Measurements from ENCODE around the gene RUBCNL. TPM values are rescaled to one million over a fixed set of nuclear protein-coding genes. Genes with fewer than 3 reads are reported as not detected.
A peak's percentile ranks its signal among the peaks of the same experiment; 100 is the strongest.
"Not testable (repeated sequence)": the region's sequence is repeated elsewhere in the genome, so short reads cannot be mapped to it uniquely, and the experiment has no call there.

Gene RUBCNL, protein sequence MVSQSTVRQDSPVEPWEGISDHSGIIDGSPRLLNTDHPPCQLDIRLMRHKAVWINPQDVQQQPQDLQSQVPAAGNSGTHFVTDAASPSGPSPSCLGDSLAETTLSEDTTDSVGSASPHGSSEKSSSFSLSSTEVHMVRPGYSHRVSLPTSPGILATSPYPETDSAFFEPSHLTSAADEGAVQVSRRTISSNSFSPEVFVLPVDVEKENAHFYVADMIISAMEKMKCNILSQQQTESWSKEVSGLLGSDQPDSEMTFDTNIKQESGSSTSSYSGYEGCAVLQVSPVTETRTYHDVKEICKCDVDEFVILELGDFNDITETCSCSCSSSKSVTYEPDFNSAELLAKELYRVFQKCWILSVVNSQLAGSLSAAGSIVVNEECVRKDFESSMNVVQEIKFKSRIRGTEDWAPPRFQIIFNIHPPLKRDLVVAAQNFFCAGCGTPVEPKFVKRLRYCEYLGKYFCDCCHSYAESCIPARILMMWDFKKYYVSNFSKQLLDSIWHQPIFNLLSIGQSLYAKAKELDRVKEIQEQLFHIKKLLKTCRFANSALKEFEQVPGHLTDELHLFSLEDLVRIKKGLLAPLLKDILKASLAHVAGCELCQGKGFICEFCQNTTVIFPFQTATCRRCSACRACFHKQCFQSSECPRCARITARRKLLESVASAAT
- total RNA-seq: 1.6 TPM

DNA sequence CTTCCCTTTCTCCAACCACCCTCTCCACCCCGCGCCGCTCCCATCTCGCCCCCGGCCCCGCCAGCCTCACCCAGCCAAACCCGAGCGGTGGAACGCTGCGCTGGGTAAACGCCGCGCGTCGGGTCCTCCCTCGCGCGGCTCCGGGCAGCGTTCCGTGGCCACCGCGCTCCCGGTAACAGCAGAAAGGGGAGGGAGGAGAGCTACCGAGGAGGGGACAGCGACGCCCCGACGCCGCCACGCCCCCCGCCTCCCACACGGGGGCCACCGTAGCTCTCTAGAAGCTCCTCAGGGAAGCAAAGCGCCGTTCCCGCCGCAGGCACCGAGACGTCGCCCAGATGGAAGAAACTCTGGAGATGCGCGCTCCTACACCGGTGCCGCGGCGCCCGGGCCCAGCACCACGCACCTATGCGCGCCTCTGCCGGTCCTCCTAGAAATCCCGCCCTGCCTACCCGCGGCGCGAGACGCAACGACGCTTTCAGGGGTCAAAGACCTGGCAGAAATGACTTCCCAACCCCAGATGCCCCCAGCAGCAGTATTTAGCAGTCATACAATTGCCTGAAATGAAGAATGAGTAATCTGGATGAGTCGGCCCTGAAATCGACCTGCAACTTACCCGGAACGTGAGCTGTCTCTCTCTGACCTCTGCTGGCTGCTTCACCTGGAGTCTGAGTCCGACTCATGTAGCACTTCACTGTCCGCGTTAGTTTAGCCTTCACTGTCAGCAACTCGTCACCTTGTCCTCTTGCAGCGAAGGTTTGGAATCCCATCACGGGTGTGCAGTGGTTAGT lies at the start of gene RUBCNL:
Gene RUBCNL (minus strand): TSS at position 189 of the 788 bp plus-strand sequence. CDS start 14,777 bp downstream, outside the sequence.
- DNase-seq (ENCODE audit: low read depth in 2 of 3, low spot score in 2 of 3): peak in 1 of 3 donors; percentile 18

DNA sequence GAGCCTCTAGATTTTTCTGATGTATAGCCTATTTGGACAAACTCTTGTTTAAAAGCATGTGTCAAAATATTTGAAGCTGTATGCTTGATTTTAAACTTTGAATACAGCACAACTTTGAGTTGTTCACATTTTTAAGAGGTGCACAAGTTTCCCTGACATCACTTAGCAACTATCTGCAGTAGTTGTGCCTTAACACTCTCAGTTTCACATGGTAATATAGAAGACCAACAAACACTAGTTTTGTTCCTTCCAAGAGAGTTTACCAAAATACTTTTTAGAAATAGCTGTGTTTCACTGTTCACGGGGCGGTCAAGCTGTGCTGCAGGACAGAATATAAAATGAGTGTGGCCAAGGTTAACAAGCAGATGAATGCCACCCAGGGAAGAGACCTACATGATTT lies 42.5 kb upstream of the RUBCNL start:
- not testable (repeated sequence) for DNase-seq (ENCODE audit: low read depth in 2 of 3, low spot score in 2 of 3)

DNA sequence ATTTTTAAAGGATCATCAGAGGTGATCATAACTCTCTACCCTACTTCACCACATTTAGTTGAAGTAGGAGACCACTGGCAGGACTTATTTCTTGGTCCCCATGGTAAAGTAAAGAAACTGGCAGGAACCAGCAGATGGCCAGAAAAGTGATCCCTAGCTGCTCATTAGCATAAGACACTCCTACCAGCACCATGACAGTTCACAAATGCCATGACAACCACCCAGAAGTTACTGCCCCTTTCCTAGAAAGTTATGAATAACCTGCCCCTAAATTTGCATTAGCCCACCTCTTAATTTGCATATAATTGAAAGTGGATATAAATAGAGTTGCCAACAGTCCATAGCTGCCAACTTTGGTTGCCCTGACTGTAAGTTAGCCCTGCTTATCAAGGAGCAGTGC lies 18.4 kb upstream of the RUBCNL start:
- peak in 1 of 3 donors; percentile 41 for DNase-seq (ENCODE audit: low read depth in 2 of 3, low spot score in 2 of 3)

DNA sequence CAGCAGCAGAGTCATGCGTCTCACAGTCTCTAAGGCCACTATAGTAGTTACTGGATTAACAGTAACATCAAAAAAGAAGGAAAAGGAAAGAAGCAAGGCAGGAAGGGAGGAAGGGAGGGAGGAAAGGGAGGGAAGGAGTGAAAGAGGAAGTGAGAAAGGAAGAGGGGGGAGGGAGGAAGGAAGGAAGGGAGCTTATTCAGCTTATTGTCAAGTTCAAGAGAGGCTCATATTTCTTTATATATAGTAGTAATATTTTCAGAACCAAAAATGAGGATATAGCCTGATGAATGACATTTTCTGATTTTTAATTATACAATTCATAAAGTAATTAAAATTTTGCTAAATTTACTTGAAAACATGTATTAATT lies 17.7 kb upstream of the RUBCNL start:
- no peak for DNase-seq (ENCODE audit: low read depth in 2 of 3, low spot score in 2 of 3)

DNA sequence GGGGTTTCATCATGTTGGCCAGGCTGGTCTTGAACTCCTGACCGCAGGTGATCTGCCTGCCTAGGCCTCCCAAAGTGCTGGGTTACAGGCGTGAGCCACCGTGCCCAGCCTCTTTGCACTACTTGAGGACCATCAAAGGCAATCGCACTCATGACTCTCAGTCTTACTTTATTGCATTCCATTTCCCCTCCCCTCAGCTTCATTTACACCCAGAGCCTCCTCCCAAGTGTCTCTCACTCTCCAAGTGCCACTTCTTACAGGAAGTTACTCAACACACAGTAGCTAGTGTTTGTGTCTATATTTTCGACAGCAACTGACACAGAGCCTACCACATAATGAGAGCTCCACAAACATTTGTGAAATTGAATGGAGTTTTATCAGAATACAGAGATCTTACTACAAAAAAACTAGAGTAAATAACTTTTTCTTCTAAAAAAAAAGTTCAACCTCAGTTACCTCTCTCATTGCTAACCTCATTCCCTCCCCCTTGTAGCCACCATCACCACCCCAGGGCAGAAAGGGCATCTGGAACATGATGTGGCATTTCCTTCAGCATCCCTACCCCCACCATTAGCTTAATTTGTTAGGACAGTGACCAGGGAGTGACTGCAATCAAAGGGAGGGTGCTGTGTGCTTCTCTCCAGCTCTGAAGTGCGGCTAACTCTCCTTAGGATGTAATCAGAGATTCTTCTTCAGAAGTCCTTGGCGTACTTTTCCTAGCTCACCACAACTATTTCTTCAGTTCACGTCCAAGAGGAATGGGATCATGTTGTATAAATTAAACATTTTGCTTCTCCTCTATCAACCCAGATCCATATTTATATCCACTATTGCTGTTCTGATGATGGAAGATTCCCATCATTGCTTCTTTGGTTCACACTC lies 17.0 kb upstream of the RUBCNL start:
- DNase-seq (ENCODE audit: low read depth in 2 of 3, low spot score in 2 of 3): peak in 1 of 3 donors; percentile 20

DNA sequence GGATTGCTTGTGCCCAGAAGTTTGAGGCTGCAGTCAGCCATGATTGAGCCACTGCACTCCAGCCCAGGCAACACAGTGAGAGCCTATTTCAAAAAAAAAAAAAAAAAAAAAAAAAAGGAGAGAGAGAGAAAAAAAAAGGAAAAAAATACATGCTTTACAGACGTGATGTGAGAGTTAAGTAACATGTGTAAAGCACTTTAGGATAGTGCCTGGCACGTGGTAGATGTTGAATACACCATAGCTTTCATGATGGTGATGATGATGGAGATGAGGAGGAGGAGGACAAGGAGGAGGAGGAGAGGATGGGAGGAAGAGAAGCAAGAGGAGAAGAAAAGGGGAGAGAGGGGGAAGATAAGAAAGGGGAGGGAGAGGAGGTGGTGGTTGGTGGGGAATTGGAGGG lies 15.1 kb upstream of the RUBCNL start:
- DNase-seq (ENCODE audit: low read depth in 2 of 3, low spot score in 2 of 3): no peak

DNA sequence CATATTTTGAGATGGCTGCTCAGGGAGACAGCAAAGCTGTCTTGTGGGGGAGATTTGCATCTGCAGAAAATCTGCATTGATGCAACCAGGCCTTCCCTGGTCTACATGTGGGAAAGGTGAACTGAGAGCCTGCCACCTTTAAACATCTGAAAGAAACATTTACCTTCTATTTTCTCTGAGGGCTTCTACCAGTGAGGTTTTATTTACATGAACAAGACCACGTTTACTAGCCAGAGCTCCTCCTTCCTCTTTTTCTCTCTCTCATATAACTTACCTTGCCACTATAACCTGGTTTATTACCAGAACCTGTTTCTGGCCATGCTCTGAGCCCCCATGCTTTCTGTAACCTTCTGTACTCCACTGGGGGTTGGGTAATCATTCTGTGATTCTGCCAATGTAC lies 14.4 kb upstream of the RUBCNL start:
- DNase-seq (ENCODE audit: low read depth in 2 of 3, low spot score in 2 of 3): peak in 1 of 3 donors; percentile 26

DNA sequence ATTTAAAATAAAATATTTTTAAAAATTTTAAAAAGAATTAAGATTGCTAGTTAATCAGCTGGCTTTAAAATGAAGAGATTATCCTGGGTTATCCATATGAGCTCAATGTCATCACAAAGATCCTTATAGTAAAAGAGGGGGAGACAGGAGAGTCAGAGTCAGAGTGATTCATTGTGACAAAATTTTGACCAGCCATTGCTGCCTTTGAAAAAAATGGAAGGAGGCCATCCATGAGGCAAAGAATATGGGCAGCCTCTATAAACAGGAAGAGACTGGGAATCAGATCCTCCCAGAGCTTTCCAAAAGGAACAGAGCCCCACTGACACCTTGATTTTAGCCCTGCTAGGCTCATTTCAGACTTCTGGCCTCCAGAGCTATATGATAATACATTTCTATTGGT lies 9.3 kb upstream of the RUBCNL start:
- DNase-seq (ENCODE audit: low read depth in 2 of 3, low spot score in 2 of 3): no peak

DNA sequence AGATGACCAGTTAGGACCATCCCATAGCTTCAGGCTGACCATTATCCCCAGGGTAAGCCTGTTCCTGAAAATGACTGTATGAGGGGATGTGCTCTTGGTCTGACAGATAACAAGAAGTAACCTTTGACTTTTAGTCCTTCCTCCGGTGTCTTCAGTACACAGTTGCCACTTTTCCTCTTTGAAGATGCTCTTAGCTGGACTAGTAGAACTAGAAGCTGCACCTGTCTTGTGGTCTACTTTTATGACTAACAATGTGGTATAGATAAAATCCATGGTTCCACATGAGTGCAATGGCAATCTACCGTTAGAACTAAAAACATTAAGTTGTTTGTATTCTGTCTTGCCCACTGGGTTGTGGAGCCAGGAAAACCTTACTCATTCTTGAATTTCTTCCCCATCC lies 5.9 kb upstream of the RUBCNL start:
- DNase-seq (ENCODE audit: low read depth in 2 of 3, low spot score in 2 of 3): no peak

DNA sequence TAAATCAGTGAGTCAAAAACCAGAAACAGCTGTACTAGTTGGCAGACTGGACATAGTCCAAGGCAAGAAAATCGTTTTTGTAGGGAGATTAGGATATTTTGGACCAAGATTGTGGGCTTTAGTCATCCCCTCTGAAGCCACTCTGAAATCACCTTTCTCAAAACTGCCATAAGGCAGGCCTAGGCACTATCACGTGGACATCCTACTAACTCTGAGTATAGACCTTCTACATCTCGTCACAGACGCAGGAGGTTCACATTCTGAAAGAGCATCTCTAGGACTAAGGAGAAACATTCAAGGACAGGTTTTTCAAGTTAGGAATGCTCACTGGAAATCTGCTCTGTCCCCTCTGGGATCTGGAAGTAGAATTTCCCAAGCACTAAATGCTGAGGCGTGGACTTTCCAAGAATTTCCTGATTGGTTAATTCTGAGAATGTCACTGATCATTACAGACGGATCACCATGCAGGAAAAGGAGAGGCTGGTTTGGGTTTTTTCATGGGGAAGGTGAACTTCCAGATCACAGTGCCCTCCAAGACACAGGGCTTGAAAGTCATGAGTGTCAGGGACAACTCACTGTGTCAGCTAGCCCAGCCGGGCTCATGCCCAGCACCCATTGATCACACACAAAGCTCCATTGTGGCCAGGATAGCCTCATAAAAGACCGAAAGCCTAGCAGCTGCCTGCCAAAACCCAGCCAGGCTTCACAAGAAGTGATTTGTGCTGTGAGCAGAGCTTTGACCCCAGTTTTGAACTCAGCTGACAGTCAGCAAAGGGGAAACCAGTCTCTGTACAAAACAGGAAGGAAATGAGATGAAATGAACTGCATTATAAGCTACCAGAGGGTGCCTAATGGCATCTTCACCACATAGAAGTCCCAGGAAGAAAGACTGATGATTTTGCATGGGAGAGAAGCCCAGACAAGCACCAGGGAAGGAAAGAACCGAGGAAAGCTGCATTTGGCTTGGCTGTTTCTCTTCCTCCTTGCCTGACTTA lies 2.7 kb upstream of the RUBCNL start:
- peak in 1 of 3 donors; percentile 70 for DNase-seq (ENCODE audit: low read depth in 2 of 3, low spot score in 2 of 3)

DNA sequence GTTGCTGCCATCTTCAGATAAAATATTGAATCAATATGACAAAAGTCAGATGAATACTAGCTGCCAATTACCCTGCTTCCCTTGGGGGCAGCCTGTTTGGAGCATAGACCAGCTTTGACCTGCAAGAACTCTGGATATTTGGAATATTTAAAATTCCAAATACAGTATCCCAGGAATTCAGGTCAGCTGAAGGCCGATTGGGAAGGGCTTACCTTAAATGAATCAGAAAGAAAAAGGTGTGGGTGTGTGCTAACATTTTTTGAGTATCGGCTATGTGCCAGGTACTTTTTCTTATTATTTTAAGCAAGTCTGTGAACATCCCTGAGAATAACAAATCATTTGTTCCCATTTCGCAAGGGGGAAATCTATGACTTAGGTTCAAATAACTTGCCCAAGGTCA lies 1.8 kb upstream of the RUBCNL start:
- no peak for DNase-seq (ENCODE audit: low read depth in 2 of 3, low spot score in 2 of 3)

DNA sequence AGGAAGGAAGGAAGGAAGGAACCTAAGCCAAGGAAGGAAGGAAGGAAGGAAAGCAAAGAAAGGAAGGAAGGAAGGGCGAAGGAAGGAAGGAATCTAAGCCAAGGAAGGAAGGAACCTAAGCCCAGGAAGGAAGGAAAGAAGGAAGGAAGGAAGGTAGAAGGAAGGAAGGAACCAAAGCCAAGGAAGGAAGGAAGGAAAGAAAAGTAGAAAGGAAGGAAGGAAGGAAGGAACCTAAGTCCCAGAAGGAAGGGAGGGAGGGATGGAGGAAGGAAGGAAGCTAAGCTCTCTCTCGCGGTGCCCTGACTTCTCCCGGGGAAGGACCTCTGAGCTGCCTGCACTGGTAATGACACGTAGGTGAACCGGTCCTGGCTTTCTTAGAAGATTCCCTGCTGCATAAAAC lies 1.3 kb upstream of the RUBCNL start:
- DNase-seq (ENCODE audit: low read depth in 2 of 3, low spot score in 2 of 3): no peak

DNA sequence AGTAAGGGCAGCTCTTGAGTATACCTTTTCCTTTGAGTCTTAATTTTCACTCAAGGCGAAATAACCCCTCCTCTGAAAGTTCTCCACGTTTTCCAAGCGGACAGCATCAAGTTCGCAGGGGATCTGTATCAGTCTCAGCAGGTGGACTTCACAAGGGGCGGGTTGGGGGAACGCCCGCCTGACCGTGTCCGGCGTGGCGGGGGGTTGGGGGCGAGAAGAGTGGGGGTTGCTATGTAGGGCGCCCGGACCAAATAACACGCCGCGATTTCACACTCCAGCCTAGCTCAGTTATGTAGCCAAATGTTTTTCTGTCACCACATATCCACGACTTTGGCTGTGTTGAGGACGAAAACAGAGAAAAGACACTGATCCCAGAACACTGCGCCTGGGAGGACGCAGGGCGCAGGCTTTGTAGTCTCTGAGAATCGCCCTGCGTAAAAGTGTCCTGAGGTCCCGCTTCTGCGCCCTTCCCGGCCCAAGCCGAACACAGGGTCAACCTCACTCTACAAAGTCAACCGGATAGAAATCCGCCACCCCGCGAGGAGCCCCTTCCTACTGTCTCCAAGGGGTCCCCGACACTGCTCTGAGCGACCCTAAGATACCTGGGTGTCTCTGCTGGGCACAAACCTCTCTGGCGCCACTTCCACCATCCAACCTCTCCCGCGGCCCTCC lies 524 bp downstream of the RUBCNL start:
- DNase-seq (ENCODE audit: low read depth in 2 of 3, low spot score in 2 of 3): no peak

DNA sequence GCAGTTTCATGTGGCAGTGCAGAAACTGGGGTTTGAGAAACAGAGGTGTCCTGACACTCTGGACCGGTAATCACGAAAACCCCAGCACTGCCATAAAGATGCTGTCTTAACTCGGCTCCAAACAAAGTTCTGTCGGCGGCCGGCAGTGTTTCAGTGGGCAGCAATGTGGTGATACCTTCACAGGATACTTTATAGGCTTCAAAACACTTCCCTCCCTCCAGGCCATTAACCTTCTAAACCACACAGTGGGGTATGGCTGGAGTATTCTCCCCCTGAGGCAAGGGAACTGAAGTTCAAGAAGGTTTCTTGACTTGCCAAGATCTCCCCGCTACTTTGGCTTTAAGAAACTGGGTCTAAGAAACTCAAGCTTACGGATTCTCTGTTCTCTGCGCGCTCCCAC lies 1.1 kb downstream of the RUBCNL start:
- DNase-seq (ENCODE audit: low read depth in 2 of 3, low spot score in 2 of 3): no peak

DNA sequence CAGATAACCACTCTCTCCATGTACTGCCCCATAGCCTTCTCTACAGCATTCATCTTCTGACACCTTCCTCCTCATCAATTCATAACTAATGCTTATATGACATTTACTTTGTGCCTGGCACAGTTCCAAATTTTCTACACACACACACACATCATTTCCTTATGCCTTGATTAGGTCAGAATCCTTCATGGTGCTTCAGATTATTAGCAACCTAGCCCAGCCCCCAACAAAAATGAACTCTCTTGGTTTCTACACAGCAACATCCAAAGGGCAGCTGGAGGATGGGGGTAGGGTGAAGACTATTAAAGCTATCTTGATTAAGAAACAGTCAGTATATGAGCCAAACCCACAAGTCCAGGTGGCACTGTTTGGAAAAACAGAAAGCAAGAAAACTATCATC lies 3.7 kb downstream of the RUBCNL start:
- no peak for DNase-seq (ENCODE audit: low read depth in 2 of 3, low spot score in 2 of 3)

DNA sequence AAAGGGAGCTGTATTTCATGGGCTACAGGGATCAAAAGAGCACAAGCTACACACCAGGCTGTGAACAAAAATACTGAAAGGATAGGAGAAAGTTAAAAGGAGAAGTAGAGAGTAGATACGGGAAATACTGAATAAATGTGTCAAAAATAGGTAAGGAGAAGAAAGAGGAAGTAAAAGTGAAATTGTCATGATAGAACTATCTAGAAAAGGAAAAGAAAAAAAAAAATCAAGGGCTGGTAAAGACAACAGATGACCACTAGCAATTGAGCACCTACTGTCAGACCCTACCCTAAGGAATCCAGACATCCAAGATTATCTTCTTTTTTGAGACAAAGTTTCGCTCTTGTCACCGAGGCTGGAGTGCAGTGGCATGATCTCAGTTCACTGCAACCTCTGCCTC lies 4.8 kb downstream of the RUBCNL start:
- peak in 1 of 3 donors; percentile 44 for DNase-seq (ENCODE audit: low read depth in 2 of 3, low spot score in 2 of 3)

DNA sequence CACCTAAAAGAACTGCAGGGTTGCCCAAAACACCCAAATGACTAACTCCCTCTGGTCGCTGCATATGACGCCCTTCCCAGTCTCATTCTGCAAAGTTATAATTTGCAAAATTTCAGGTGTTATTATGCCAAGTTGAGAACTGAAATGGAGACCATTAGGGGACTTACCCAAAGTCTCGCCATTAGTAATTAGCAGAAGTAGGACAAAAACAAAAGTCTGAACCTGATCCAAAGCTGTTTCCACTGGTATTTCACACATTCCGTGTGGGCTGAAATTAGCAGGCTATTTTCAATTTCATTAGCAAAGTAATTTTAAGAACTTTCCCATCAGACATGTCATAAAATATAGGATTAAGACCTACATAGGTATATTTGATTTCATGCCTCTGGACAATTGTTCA lies 6.8 kb downstream of the RUBCNL start:
- DNase-seq (ENCODE audit: low read depth in 2 of 3, low spot score in 2 of 3): no peak

DNA sequence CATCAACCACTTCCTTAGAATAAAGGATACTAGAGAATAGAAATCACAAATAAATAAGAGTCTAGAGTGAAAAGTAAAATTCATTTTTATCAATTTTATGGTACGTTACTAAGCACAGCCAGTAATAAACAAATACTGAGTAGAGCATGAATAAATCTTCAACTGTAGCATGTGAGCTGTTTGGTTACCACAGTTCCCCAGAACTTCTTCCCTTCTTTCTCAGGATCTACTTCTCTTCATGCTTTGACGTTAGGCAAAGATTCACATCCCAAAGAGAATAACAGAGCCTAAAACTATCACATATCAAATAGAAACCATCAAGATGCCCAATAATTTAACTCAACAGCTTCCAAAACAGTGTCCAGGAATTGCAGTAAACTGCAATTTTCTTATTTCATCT lies 7.4 kb downstream of the RUBCNL start:
- DNase-seq (ENCODE audit: low read depth in 2 of 3, low spot score in 2 of 3): no peak

DNA sequence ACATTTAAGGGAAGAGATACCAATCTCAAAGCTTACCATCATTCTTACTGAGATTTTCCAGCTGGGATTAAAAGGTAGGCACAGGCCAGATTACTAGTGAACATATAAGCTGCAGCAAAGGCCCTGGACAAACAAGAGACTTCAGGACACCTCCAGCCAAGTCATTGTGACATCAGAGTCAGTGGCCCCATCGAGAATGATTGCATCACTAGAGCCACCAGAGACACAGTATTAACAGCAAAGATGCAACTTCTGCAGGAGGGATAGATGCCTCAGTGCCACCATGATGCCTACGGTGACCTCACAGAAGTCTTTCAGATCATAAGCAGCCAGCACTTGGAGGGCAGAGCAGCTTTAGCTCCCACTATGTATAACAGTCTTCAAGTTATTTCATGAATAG lies 8.6 kb downstream of the RUBCNL start:
- no peak for DNase-seq (ENCODE audit: low read depth in 2 of 3, low spot score in 2 of 3)
